GM18870 (cell line): Measurements from ENCODE around the gene RASGRP4.
"Not testable (repeated sequence)": the region's sequence is repeated elsewhere in the genome, so short reads cannot be mapped to it uniquely, and the experiment has no call there.

Source experiments
- ATAC-seq: cut with Tn5 transposase; IDR thresholded peaks from one replicate; pipeline ENCODE4 v1.9.1; 2021; ENCODE audit warnings: moderate library complexity; ENCODE audit not compliant: unreplicated experiment

The RASGRP4 gene

GRCh38 chr19:38375098-38375493 lies 50.9 kb downstream of the RASGRP4 start:
- no peak for ATAC-seq

DNA sequence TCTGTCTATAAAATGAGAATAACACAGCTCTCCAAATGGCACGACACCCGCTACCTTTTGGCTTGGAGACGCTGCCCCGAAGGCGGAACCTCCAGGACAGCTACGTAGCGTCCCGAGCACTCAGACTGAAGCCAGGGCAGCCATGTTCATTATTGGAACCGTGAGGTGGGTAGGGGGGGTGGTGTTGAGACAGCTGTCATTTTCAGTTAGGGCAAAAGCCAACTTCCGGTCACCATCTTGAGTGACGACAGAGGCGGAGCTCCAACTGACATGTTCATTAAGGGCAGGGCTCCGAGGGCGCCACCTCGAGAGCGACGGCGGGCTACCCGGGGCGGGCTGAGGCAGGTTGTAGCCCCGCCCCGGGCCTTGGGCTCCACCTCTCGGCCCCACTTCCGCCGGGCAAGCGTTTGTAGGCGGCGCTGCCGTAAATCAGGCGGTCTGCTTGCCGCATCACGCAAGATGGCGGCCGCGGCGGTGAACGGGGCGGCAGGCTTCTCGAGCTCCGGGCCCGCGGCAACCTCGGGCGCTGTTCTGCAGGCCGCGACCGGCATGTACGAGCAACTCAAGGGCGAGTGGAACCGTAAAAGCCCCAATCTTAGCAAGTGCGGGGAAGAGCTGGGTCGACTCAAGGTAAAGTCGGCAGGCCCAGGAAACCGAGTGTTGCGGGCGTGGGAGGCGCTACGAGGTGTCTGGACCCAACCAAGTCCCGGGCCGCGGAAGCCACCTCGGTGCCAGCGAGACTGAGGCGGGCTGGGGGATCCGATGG lies 51.5 kb downstream of the RASGRP4 start, which contains the start of gene PSMD8:
Gene PSMD8 (plus strand): TSS at position 240 of the 766 bp plus-strand sequence. CDS start 31 bp downstream, at position 271.
- ATAC-seq, result peak; percentile 92

GRCh38 chr19:38373907-38374331 lies 52.1 kb downstream of the RASGRP4 start:
- ATAC-seq, result no peak

DNA sequence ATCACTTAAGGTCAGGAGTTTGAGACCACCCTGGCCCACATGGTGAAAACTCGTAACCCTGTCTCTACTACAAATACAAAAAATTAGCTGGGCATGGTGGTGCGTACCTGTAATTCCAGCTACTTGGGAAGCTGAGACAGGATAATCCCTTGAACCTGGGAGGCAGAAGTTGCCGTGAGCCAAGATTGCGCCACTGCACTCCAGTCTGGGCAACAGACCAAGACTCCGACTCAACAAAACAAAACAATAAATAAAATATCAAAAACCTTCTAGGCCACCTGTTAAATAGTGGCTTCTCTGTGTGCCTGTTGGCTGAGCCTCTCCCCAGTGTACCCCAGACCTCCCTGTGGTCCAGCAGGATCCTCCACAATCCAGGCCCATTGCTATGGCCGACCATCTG lies 54.9 kb downstream of the RASGRP4 start:
- no peak for ATAC-seq

- ATAC-seq, result no peak
Observed at GRCh38 chr19:38370299-38370698, 55.7 kb downstream of the RASGRP4 start.

DNA sequence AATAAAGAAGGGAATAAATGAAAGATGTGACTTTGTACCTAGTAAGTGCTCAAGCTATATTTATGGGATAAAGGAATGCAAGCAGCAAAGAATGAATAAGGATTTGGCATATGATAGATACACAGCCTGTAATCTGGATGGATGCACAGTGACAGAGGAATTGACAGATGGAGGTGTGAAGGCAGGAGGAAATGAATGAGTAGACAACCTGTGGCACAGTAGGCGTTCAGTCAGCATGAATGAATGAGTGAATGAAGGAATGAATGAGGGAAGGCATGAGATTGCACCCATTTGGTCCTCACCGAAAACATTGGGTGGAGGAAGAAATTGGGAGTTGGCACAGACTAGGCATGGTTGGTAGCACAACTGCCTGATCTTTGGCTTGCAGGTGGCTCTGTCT lies 56.4 kb downstream of the RASGRP4 start:
- ATAC-seq, result no peak

DNA sequence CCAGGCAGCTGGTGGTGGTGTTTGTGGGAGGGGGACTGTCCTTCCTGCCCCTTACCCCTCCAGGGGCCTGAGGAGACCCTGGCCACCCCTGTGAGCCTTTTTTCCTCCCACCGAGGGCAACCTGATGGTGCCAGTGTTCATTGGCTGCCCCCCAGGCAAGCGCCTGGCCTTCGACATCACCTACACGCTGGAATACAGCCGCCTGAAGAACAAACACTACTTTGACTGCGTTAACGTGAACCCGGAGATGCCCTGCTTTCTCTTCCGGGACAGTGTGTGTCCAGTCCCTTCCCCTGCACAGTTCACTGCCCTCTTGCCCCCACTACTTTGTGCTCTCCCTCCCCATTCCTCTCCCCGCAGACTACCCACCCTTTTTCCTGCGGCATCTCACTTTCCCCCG lies 59.0 kb downstream of the RASGRP4 start:
- no peak for ATAC-seq

GRCh38 chr19:38362946-38363688 lies 62.9 kb downstream of the RASGRP4 start:
- not testable (repeated sequence) for ATAC-seq

GRCh38 chr19:38362076-38362945 lies 63.7 kb downstream of the RASGRP4 start:
- ATAC-seq, result no peak

DNA sequence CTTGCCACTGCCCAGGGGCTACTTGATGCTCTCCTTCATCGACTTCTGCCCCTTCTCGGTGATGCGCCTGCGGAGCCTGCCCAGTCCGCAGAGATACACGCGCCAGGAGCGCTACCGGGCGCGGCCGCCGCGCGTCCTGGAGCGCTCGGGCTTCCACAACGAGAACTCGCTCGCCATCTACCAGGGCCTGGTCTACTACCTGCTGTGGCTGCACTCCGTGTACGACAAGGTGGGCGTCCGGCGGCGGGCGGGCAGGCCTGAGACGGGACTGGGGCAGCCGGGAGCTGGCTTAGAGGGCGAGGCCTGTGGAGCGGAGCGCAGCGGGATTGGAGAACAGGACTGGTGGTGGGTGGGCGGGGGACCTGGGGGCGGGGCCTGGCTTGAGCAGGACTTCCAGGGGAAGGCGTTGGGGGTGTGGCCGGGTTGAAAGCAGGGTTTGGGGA lies 64.4 kb downstream of the RASGRP4 start:
- ATAC-seq, result no peak

- ATAC-seq, result no peak
Observed at GRCh38 chr19:38360839-38361631, 65.0 kb downstream of the RASGRP4 start.

DNA sequence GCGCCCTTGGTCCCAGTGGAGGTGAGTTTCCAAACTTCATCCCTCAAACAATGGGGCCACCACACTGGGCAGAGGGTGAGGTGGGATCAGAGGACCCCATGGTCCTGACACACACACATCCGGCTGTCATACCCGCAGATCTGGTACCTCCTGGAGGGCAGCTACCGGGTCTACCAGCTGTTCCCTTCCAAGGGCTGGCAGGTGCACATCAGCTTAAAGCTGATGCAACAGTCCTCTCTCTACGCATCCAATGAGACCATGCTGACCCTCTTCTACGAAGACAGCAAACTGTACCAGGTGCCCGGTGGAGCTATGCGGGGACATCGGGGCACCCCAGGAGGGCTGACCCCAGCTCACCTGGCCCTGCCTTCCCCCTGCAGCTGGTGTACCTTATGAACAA lies 65.7 kb downstream of the RASGRP4 start:
- ATAC-seq, result no peak

DNA sequence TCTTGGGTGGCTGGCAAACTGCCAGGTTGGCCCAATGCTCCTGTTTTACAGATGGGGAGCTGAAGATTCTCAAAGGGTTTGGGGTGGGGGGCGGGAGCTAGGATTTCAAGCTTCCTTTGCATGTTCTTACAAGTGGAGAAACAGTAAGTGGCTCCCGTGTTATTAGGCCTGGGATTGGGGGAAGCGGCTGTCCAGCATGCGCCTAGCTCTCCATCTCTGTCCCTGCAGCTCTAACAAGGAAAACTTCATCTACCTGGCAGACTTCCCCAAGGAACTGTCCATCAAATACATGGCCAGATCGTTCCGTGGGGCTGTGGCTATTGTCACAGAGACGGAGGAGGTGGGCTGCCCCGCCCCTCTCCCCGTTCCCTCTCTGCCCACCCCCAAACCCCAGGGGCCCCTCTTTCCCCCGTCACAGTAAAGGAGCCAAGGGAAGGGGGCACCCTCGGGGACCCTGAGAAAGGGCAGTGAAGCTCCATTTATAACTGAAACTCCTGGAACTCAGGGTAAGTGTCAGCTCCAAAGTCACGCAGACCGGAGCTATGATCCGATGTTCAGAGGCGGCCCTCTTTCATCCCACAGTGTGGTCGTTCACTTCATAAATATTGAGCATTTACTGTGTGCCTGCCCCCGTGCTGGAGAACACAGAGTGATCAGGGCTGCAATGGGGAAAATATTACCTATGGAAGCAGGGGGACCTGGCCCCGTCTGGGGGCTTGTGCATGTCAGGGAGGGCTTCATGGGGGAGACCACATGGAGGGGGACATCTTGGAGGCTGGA lies 66.6 kb downstream of the RASGRP4 start:
- no peak for ATAC-seq
